ENCODE measurements around the gene KRTAP3-2.

DNA sequence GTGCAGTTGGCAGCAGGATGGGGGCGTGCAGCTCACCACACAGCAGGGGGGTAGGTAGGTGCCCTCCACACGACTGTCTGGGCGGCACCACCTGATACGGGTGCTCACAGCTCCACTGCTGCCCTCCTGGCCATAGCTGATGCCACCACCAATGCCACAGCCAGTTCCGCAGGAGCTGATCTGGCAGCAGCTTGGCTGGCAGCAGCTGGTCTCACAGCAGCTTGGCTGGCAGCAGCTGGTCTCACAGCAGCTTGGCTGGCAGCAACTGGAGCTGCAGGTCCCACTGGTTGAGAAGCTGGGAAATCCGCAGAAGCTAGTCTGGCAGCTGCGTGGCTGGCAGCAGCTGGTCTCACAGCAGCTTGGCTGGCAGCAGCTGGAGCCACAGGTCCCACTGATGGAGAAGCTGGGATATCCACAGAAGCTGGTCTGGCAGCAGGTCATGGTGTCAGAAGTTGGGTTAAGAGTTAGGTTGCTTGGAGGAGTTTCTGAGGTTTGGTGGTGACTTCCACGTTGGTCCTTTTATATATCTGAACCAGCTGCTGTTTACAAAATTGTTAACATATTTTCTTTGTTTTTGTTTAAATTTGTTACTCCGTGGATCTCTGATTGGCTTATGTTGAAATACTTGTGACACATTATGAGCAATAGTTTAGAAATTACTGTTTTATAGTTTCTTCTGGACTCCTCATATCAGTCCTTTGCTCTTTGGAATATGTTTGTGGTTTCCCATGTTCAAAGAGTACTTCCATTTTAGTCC is 27.2 kb upstream of the KRTAP3-2 start, which contains the start of gene KRTAP1-5:
- TF ChIP-seq ZNF70 (CRISPR knock-in tag; IDR thresholded peaks at IDR 0.05): no peak
- no peak for TF ChIP-seq ZNF565 (CRISPR knock-in tag; conservative IDR thresholded peaks at IDR 0.05; ENCODE audit: low read depth)
- TF ChIP-seq ARNTL (CRISPR knock-in tag; IDR thresholded peaks at IDR 0.05; ENCODE audit: borderline replicate concordance, low read depth): no peak
- TF ChIP-seq ZNF8 (CRISPR knock-in tag; IDR thresholded peaks at IDR 0.05): no peak
